Hepatocyte (in vitro differentiated cells): ENCODE data around the gene KATNB1.

Experiments used
- CTCF ChIP-seq: fragments of 200-600 bp; sonication (generic); IDR thresholded peaks from 2 replicates; pipeline ENCODE4 v1.5.1; 2016; ENCODE audit warnings: antibody characterized with exemption, mild to moderate bottlenecking; ENCODE audit not compliant: poor library complexity
- EZH2 ChIP-seq: fragments of 200-600 bp; sonication (generic); IDR thresholded peaks from 2 replicates; pipeline ENCODE4 v1.6.1; 2016; ENCODE audit warnings: antibody characterized with exemption, mild to moderate bottlenecking, borderline replicate concordance
- EZH2phosphoT487 ChIP-seq: fragments of 200-600 bp; sonication (generic); IDR thresholded peaks from one replicate; pipeline ENCODE4 v1.6.1; 2018; ENCODE audit warnings: antibody characterized with exemption, mild to moderate bottlenecking, low read depth, moderate library complexity; ENCODE audit not compliant: unreplicated experiment, severe bottlenecking

GRCh38 chr16:57803134-57803990 lies 67.8 kb downstream of the KATNB1 start:
- no peak for TF ChIP-seq CTCF
- TF ChIP-seq EZH2 = no peak
- TF ChIP-seq EZH2phosphoT487 = no peak
